MM.1S (cell line): ENCODE measurements around the gene STK39.

Source experiments
- DNase-seq: peaks from one replicate; pipeline ENCODE4 v3.0.0-alpha.2; 2015
- H2AFZ ChIP-seq: fragments of 300-600 bp; sonication (generic); 2 replicates; pipeline ENCODE4 v1.6.0; 2016; ENCODE audit warnings: antibody characterized with exemption, low read length
- H3F3A ChIP-seq: fragments of 300-600 bp; sonication (generic); 2 replicates; pipeline ENCODE4 v1.6.1; 2016; ENCODE audit warnings: mild to moderate bottlenecking, antibody characterized with exemption, low read length, moderate library complexity, mixed read lengths; ENCODE audit not compliant: insufficient read depth
- H3K27ac ChIP-seq: fragments of 300-600 bp; sonication (generic); 2 replicates; pipeline ENCODE4 v1.5.1; 2016; ENCODE audit warnings: mild to moderate bottlenecking, low read length
- H3K27me3 ChIP-seq: fragments of 300-600 bp; sonication (generic); replicated peaks from 2 replicates; pipeline ENCODE4 v1.6.0; 2016; ENCODE audit warnings: low read length; ENCODE audit not compliant: insufficient read depth
- H3K36me3 ChIP-seq: fragments of 300-600 bp; sonication (generic); replicated peaks from 2 replicates; pipeline ENCODE4 v1.6.1; 2016; ENCODE audit warnings: mild to moderate bottlenecking, low read length, mixed read lengths; ENCODE audit not compliant: insufficient read depth
- H3K4me1 ChIP-seq: fragments of 300-600 bp; sonication (generic); 2 replicates; pipeline ENCODE4 v1.6.1; 2016; ENCODE audit warnings: low read length, mixed read lengths
- H3K4me2 ChIP-seq: fragments of 300-600 bp; sonication (generic); 2 replicates; pipeline ENCODE4 v1.6.0; 2016; ENCODE audit warnings: low read depth, low read length
- H3K4me3 ChIP-seq: fragments of 300-600 bp; sonication (generic); 2 replicates; pipeline ENCODE4 v1.5.1; 2016; ENCODE audit warnings: low read length, mixed read lengths
- H3K79me2 ChIP-seq: fragments of 300-600 bp; sonication (generic); 2 replicates; pipeline ENCODE4 v1.6.1; 2016; ENCODE audit warnings: mixed run types, low read length, mixed read lengths
- H3K9ac ChIP-seq: fragments of 300-600 bp; sonication (generic); 2 replicates; pipeline ENCODE4 v1.6.1; 2016; ENCODE audit warnings: low read length, mixed read lengths
- H3K9me2 ChIP-seq: fragments of 300-600 bp; sonication (generic); replicated peaks from 2 replicates; pipeline ENCODE4 v1.6.1; 2016; ENCODE audit warnings: mild to moderate bottlenecking, low read length, mixed read lengths; ENCODE audit not compliant: insufficient read depth
- H3K9me3 ChIP-seq: fragments of 300-600 bp; sonication (generic); replicated peaks from 2 replicates; pipeline ENCODE4 v1.6.1; 2016; ENCODE audit warnings: mild to moderate bottlenecking, low read length, mixed read lengths; ENCODE audit not compliant: insufficient read depth
- H4K20me1 ChIP-seq: fragments of 300-600 bp; sonication (generic); 2 replicates; pipeline ENCODE4 v1.6.1; 2016; ENCODE audit warnings: mild to moderate bottlenecking, low read length, moderate library complexity, mixed read lengths; ENCODE audit not compliant: insufficient read depth
- CTCF ChIP-seq: fragments of 300-600 bp; sonication (generic); IDR thresholded peaks from 2 replicates; pipeline ENCODE4 v1.5.1; 2016; ENCODE audit warnings: antibody characterized with exemption, low read length, mixed read lengths
- EZH2 ChIP-seq: fragments of 300-600 bp; sonication (generic); optimal IDR thresholded peaks from 2 replicates; pipeline ENCODE3; 2017; ENCODE audit warnings: low read depth, mild to moderate bottlenecking, antibody characterized with exemption, low read length, mixed read lengths
- EZH2phosphoT487 ChIP-seq: fragments of 300-600 bp; sonication (generic); IDR thresholded peaks from 2 replicates; pipeline ENCODE4 v1.6.1; 2018; ENCODE audit warnings: antibody characterized with exemption, low read length

STK39 gene

GRCh38 chr2:168175469-168175868, 71.9 kb downstream of the STK39 start:
- Histone ChIP-seq H3K4me1 (no peaks in the 10 kb centered on the region), H2AFZ (no peak overlapping the region), H3F3A (no peaks in the 10 kb centered on the region), H3K9ac (no peak overlapping the region), H3K9me3 (no peaks in the 10 kb centered on the region), H3K4me2 (no peak overlapping the region), H3K27ac (no peak overlapping the region), H3K9me2 (no peaks in the 10 kb centered on the region), H3K79me2 (no peaks in the 10 kb centered on the region), H3K4me3 (no peak overlapping the region), H3K36me3 (no peaks in the 10 kb centered on the region), H3K27me3 (no peaks in the 10 kb centered on the region), H4K20me1 (no peaks in the 10 kb centered on the region)
- TF ChIP-seq EZH2phosphoT487, result no peak
- no peak for TF ChIP-seq EZH2
- TF ChIP-seq CTCF, result no peak
- DNase-seq, result no peak

DNA sequence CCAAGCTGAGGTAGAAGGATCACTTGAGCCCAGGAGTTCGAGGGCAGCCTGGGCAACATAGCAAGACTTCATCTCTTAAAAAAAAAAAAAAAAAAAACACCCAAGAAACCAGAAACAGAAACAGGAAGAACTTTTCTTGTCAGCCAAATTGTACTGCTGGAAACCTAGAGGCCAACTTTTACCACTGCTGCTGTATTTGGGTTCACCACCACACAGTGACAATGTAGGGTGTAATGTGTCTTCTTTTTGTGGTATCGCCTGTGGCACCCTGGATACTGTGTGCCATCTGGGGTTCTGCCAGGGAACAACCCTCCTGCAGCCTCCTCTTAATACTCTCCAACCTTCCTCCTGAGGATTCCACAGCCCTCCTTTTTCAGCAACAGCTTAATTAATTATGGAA, 72.6 kb downstream of the STK39 start:
- Histone ChIP-seq H3K9me2 (no peaks in the 10 kb centered on the region), H3K27ac (no peak overlapping the region), H3K4me1 (no peaks in the 10 kb centered on the region), H2AFZ (no peak overlapping the region), H3K27me3 (no peaks in the 10 kb centered on the region), H3K9me3 (no peaks in the 10 kb centered on the region), H3K4me3 (no peak overlapping the region), H3K4me2 (0 out of 2 replicates have a peak overlapping the region, but pooled peaks have one; percentile 0), H3K36me3 (no peaks in the 10 kb centered on the region), H4K20me1 (no peaks in the 10 kb centered on the region), H3F3A (no peaks in the 10 kb centered on the region), H3K79me2 (no peaks in the 10 kb centered on the region), H3K9ac (no peak overlapping the region)
- peak; percentile 10 for DNase-seq
- TF ChIP-seq EZH2phosphoT487 (no peak), EZH2 (no peak)

DNA sequence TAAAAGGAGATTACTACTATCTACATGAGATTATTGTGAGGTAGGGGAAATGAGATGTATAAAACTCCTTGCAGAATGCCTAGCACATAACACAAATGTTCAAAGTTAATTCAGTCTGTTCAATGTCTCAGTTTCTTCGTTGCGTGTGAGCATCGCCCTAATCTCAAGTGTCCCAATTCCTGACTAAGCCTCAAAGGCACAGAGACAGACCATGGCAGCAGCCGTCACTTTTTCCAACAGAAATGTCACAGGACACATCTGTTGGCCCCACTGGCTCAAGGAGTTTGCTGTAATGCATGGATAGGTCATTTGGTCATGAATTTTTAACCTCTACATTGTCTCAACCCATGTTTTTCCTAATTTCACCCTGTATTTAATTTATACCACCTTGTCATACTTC, 75.3 kb downstream of the STK39 start:
- Histone ChIP-seq H2AFZ (no peak overlapping the region), H3K4me2 (no peak overlapping the region), H3K27ac (no peak overlapping the region), H3K79me2 (no peaks in the 10 kb centered on the region), H3K4me1 (no peaks in the 10 kb centered on the region), H4K20me1 (no peaks in the 10 kb centered on the region), H3K9me2 (no peaks in the 10 kb centered on the region), H3K9me3 (no peaks in the 10 kb centered on the region), H3K27me3 (no peaks in the 10 kb centered on the region), H3K36me3 (no peaks in the 10 kb centered on the region), H3K4me3 (no peak overlapping the region), H3K9ac (no peak overlapping the region), H3F3A (no peaks in the 10 kb centered on the region)
- TF ChIP-seq CTCF (no peak), EZH2phosphoT487 (no peak), EZH2 (no peak)
- DNase-seq, result no peak

DNA sequence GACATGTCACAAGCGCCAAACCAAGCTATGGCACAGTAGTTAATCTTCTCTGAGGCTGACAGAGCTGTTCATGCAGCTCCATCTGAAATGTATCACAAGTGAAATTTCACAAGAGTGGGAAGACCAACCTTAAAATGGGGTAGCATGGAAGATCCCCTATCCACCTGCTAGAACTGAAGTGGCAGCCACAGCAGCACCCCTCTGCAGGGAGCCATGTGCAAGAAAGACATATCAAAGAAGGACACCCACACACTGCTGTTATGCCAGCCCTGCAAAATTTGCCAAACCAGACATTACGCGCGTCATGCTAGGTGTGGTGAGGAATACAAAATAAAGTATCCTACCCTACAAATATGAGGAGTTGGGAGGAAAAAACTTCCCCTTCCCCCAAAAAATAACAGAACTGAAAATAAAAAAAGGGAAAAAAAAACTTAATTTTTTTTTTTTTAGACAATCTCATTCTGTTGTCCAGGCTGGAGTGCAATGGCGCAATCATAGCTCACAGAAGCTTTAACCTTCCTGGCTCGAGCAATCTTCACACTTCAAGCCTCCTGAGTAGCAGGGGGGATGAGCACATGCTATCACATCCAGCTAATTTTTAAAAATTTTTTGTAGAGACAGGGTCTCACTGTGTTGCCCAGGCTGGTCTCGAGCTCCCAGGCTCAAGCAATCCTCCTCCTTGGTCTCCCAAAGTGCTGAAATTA, 76.2 kb downstream of the STK39 start:
- Histone ChIP-seq H3K9me3 (no peaks in the 10 kb centered on the region), H3K9me2 (no peaks in the 10 kb centered on the region), H3F3A (no peaks in the 10 kb centered on the region), H3K27ac (no peak overlapping the region), H3K4me3 (no peak overlapping the region), H3K27me3 (no peaks in the 10 kb centered on the region), H3K4me1 (no peaks in the 10 kb centered on the region), H3K4me2 (no peak overlapping the region), H2AFZ (no peak overlapping the region), H3K36me3 (no peaks in the 10 kb centered on the region), H3K79me2 (no peaks in the 10 kb centered on the region), H4K20me1 (no peaks in the 10 kb centered on the region), H3K9ac (no peak overlapping the region)
- no peak for DNase-seq
- TF ChIP-seq CTCF (no peak), EZH2 (no peak), EZH2phosphoT487 (no peak)
